SU-DHL-6 (cell line): ENCODE measurements around the gene ENDOG.

Source experiments
- H2AFZ ChIP-seq: fragments of 200-600 bp; sonication (generic); 2 replicates; pipeline ENCODE4 v1.6.1; 2014; ENCODE audit warnings: low read depth, mild to moderate bottlenecking, moderate library complexity, mixed read lengths, antibody characterized with exemption, low read length; ENCODE audit not compliant: severe bottlenecking
- H3F3A ChIP-seq: fragments of 200-600 bp; shearing (Covaris generic); 2 replicates; pipeline ENCODE4 v1.6.0; 2016; ENCODE audit warnings: antibody characterized with exemption, mild to moderate bottlenecking; ENCODE audit not compliant: insufficient read depth
- H3K27ac ChIP-seq: fragments of 200-600 bp; sonication (generic); 2 replicates; pipeline ENCODE4 v1.5.1; 2016; ENCODE audit warnings: low read depth, mild to moderate bottlenecking, low read length, moderate library complexity, mixed read lengths
- H3K27me3 ChIP-seq: fragments of 200-600 bp; sonication (generic), shearing (Covaris generic); 2 replicates; pipeline ENCODE4 v1.6.0; 2014; ENCODE audit warnings: mild to moderate bottlenecking, low read length
- H3K36me3 ChIP-seq: fragments of 200-600 bp; sonication (generic); 2 replicates; pipeline ENCODE4 v1.6.1; 2014; ENCODE audit warnings: mild to moderate bottlenecking, low read length, mixed read lengths
- H3K4me2 ChIP-seq: fragments of 300-600, 200-600 bp; shearing (Covaris generic), sonication (generic); 2 replicates; pipeline ENCODE4 v1.6.0; 2014; ENCODE audit warnings: low read length, low read depth, mild to moderate bottlenecking; ENCODE audit not compliant: poor library complexity, severe bottlenecking
- H3K4me3 ChIP-seq: fragments of 200-600 bp; sonication (generic); 2 replicates; pipeline ENCODE4 v1.5.1; 2014; ENCODE audit warnings: antibody characterized with exemption, low read length, mild to moderate bottlenecking, mixed read lengths; ENCODE audit not compliant: insufficient read depth, poor library complexity, severe bottlenecking
- H3K79me2 ChIP-seq: fragments of 200-600 bp; sonication (generic); 2 replicates; pipeline ENCODE4 v1.6.1; 2014; ENCODE audit warnings: mild to moderate bottlenecking, low read length, moderate library complexity; ENCODE audit not compliant: insufficient read depth
- H3K9ac ChIP-seq: fragments of 200-600 bp; sonication (generic); 2 replicates; pipeline ENCODE4 v1.7.0; 2014; ENCODE audit warnings: mild to moderate bottlenecking, low read length
- H3K9me2 ChIP-seq: fragments of 200-600 bp; sonication (generic); replicated peaks from 2 replicates; pipeline ENCODE4 v1.6.1; 2014; ENCODE audit warnings: low read length; ENCODE audit not compliant: insufficient read depth
- H3K9me3 ChIP-seq: fragments of 200-600 bp; sonication (generic); 2 replicates; pipeline ENCODE4 v1.6.1; 2014; ENCODE audit warnings: low read length, mixed read lengths; ENCODE audit not compliant: insufficient read depth
- H4K20me1 ChIP-seq: fragments of 200-600 bp; sonication (generic); 2 replicates; pipeline ENCODE4 v1.6.1; 2014; ENCODE audit warnings: low read depth, mild to moderate bottlenecking, antibody characterized with exemption, low read length, moderate library complexity, mixed read lengths
- EZH2phosphoT487 ChIP-seq: fragments of 200-600 bp; sonication (generic), shearing (Covaris generic); conservative IDR thresholded peaks from 2 replicates; pipeline ENCODE4 v1.6.1; 2018; ENCODE audit warnings: mild to moderate bottlenecking, antibody characterized with exemption, low read length, moderate library complexity, mixed read lengths
- TF ChIP-seq, protein P1 (sequence below): fragments of 200-600 bp; sonication (generic); IDR thresholded peaks from one replicate; pipeline ENCODE4 v1.5.1; 2017; ENCODE audit warnings: antibody characterized with exemption, mild to moderate bottlenecking, low read length, moderate library complexity; ENCODE audit not compliant: insufficient read depth, poor library complexity, severe bottlenecking

The ENDOG gene

GRCh38 chr9:128823903-128824406, 5.7 kb downstream of the ENDOG start:
- H3K27me3 ChIP-seq, result no peaks in the 10 kb centered on the region
- no peaks in the 10 kb centered on the region for H3K9me2 ChIP-seq
- H2AFZ ChIP-seq, result no peak overlapping the region
- no peak overlapping the region for H3K27ac ChIP-seq
- no peak overlapping the region for H3K9ac ChIP-seq
- no peaks in the 10 kb centered on the region for H3K36me3 ChIP-seq
- H3K79me2 ChIP-seq, result peaks cover 7% of the 10 kb centered on the region
- H3K9me3 ChIP-seq, result no peaks in the 10 kb centered on the region
- no peaks in the 10 kb centered on the region for H4K20me1 ChIP-seq
- H3F3A ChIP-seq, result no peaks in the 10 kb centered on the region
- H3K4me2 ChIP-seq, result no peak overlapping the region
- no peak overlapping the region for H3K4me3 ChIP-seq
- TF ChIP-seq, protein P1, sequence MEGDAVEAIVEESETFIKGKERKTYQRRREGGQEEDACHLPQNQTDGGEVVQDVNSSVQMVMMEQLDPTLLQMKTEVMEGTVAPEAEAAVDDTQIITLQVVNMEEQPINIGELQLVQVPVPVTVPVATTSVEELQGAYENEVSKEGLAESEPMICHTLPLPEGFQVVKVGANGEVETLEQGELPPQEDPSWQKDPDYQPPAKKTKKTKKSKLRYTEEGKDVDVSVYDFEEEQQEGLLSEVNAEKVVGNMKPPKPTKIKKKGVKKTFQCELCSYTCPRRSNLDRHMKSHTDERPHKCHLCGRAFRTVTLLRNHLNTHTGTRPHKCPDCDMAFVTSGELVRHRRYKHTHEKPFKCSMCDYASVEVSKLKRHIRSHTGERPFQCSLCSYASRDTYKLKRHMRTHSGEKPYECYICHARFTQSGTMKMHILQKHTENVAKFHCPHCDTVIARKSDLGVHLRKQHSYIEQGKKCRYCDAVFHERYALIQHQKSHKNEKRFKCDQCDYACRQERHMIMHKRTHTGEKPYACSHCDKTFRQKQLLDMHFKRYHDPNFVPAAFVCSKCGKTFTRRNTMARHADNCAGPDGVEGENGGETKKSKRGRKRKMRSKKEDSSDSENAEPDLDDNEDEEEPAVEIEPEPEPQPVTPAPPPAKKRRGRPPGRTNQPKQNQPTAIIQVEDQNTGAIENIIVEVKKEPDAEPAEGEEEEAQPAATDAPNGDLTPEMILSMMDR, result no peak
- no peak for TF ChIP-seq EZH2phosphoT487

DNA sequence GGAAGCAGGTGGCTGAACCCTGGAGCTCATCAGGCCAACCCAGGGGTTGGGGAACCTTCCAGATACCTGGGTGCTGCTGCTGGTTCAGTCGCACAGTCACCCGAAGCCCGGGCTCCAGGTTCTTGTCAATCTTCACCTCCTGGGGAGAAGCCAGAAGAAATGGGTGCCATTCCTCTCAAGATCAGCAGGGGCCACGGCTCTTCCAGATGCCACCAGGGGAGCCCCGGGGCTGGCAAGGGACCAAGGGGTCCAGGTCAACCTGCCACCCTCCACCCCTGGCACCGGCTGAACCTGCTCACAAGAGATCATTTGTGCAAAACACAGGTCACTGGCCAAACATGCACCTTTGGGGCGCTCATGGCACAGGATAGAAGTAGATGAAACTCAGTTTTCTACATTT, 6.6 kb downstream of the ENDOG start:
- H3F3A ChIP-seq, result 0 out of 2 replicates have a peak, but pooled peaks cover under 1% of the 10 kb centered on the region
- no peaks in the 10 kb centered on the region for H3K9me2 ChIP-seq
- peaks cover 12% of the 10 kb centered on the region for H3K79me2 ChIP-seq
- no peak overlapping the region for H2AFZ ChIP-seq
- H3K9ac ChIP-seq, result no peak overlapping the region
- H3K9me3 ChIP-seq, result no peaks in the 10 kb centered on the region
- no peaks in the 10 kb centered on the region for H3K27me3 ChIP-seq
- no peaks in the 10 kb centered on the region for H4K20me1 ChIP-seq
- no peak overlapping the region for H3K27ac ChIP-seq
- H3K4me3 ChIP-seq, result no peak overlapping the region
- H3K4me2 ChIP-seq, result no peak overlapping the region
- no peaks in the 10 kb centered on the region for H3K36me3 ChIP-seq
- TF ChIP-seq, protein P1, result no peak
- no peak for TF ChIP-seq EZH2phosphoT487

- peaks cover 12% of the 10 kb centered on the region for H3K79me2 ChIP-seq
- no peak overlapping the region for H3K4me3 ChIP-seq
- H3K9me2 ChIP-seq, result no peaks in the 10 kb centered on the region
- H3K27ac ChIP-seq, result no peak overlapping the region
- no peak overlapping the region for H3K9ac ChIP-seq
- H3K27me3 ChIP-seq, result no peaks in the 10 kb centered on the region
- H4K20me1 ChIP-seq, result no peaks in the 10 kb centered on the region
- 0 out of 2 replicates have a peak, but pooled peaks cover 6% of the 10 kb centered on the region for H3F3A ChIP-seq
- H3K36me3 ChIP-seq, result no peaks in the 10 kb centered on the region
- TF ChIP-seq EZH2phosphoT487, result no peak
- TF ChIP-seq, protein P1, result no peak
- H3K4me2 ChIP-seq, result no peak overlapping the region
- no peaks in the 10 kb centered on the region for H3K9me3 ChIP-seq
- H2AFZ ChIP-seq, result no peak overlapping the region
Measured at GRCh38 chr9:128825923-128826700, 7.8 kb downstream of the ENDOG start.
